Pons (tissue), 1 donor: ENCODE data around the gene ELF5.

Source experiments
- DNase-seq: peaks from one replicate; pipeline ENCODE4 v3.0.0-alpha.2; 2016; ENCODE audit warnings: low spot score

Gene ELF5

DNA sequence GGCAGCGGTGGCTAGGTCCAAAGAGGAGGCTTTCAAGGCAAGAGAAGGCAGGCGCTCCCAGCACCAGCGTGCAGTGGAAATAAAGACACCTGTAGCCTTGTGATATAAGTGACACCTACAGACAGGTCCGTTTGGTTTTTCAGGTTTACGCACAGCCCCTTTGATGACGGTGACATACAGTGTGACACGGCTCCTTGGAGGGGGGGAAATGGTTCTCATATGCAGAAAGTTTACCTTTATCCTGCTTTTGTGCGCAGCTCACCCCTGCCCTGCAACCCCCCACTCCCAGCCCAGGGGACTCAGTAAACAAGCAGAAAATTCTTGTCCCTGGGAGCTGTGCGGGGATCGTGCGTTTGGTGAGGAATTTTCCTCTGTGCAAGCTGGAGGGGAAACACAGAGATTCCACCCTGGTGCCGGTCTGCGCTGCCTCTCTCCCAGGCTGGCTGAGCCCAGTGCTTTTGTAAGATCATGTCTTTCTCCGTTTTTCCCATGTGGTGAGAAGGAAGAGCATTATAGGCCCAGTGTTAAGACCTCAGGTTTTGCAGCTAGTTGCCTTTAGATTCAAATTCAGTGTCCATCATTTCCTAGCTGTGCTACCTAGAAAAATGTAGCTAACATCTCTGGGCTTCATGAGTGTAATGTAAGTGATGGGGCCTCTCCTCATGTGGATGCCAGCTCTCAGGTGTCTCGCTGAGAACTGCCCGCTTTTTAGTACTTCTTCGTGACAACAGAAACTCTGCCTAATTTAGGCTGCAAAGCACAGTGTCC lies at the start of gene ELF5:
Gene ELF5 (minus strand): TSS at position 113 of the 768 bp plus-strand sequence. CDS start 8,045 bp downstream, outside the sequence.
- DNase-seq, result no peak

DNA sequence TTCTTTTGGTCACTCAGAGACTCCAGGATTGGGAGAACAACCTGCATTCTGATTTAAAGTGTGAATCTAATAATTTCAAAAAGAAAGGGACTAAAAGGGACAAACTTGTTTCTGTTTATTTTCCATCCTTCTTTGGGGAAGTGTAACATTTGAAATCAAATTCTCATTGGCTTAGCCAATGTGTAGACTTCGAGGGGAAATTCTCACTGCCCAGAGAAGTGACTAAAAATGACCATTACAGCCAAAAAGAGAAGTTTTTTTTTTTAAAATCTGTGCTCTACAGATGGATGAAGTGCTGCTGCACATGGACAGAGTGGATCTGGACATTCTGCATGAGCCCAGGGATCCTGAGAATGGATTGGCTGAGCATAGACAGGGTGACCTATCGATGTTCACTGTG lies 49.4 kb upstream of the ELF5 start:
- DNase-seq, result no peak

DNA sequence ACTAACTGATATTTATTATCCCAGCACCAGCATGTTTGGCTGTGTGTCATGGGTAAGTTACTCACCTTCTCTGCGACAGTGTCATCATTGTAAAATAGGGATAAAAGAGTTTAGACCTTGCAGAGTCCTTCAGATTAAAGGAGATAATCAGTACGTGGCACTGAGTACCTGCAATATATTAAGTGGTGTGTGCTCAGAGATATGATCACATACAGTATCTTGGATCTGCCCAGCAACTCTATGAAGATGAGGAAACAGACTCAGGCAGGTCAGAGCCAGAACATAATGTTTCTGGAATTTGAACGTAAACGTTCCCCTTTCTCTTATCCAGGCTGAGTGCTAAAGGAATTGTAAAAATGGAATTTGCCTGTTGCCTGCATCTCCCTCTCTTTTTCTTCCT lies 46.9 kb upstream of the ELF5 start:
- DNase-seq, result no peak

- DNase-seq, result no peak
These were observed 45.1 kb upstream of the ELF5 start for GRCh38 chr11:34558673-34559072.

- no peak for DNase-seq
These were observed 44.6 kb upstream of the ELF5 start for GRCh38 chr11:34558211-34558610.

DNA sequence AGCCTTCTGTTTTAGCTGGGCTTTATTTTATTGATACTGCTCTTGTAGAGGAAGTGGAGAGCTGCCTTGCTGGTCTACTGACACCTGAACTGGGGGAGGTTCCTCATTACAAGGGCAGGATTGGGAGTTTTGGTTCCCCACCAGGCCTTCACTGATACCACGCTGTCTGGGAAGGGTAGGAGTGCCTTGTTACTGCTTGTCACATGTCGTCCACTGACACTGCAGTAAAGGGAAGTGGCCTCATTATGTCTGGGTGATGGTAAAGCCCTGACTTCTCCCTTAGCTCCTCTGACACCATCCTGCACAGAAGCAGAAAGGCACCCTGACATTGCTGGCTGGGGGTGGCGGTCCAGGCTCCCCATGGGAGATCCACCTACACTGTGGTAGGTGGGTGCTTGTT lies 38.7 kb upstream of the ELF5 start:
- peak; percentile 81 for DNase-seq

- no peak for DNase-seq
These were observed 35.7 kb upstream of the ELF5 start for GRCh38 chr11:34549271-34549670.

DNA sequence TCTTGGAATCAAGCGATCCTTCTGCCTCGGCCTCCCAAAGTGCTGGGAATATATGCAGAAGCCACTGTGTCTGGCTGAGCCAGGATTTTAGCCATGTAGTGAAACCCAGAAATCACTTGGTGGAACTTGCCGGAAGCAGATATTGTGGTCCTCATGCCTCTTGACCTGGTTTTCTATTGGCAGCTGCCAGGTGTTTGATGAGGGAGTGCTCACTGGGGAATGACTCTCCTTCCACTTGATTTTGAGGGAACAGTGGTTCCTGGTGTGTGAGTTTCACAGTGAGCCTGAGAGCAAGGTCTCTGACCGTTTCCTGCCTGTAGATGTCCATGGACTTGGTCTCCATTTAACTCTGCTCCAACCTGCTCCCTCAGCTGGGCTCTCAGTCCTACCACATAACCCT lies 34.7 kb upstream of the ELF5 start:
- no peak for DNase-seq

- peak; percentile 98 for DNase-seq
These were observed 33.1 kb upstream of the ELF5 start for GRCh38 chr11:34546511-34547209.

DNA sequence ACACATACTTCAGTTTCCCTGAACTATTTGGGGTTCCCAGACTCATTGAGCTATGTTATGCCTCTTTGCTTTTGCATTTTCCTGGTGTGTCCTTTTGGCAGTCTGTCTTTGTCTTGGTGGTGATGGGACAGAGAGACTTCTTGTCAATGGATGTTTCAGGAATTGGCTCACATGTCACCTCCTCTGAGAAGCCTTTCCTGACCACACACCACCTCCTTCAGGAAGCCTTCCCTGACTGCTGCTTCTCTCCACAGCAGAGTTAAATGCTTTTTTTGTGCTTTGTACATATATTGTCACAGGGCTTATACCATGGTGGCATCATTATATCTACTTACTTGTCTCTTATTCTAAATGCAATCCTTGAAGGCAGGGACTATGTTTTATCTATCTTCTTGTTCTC lies 28.5 kb upstream of the ELF5 start:
- DNase-seq, result no peak

GRCh38 chr11:34540870-34541269 lies 27.3 kb upstream of the ELF5 start:
- DNase-seq, result no peak

DNA sequence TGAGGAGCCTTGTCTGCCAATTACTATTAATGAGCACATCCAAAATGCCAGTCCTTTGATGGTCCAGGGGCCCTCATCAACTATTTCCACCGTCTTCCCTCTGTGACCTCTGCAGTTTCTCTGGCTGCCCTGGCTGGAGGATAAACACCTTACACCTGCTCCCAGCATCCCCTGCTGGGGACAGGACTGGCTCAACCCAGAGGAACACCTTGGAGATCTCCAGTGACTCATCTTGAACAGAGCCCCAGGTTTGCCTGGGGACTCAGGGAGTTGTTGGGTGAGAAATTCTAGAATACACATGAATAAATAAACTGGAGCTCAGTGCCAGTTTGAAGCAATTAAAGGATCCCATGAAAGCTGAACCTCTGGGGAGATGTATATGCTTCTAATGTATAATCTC lies 24.0 kb upstream of the ELF5 start:
- DNase-seq, result no peak

GRCh38 chr11:34536056-34536455 lies 22.5 kb upstream of the ELF5 start:
- no peak for DNase-seq

- no peak for DNase-seq
These were observed 21.2 kb upstream of the ELF5 start for GRCh38 chr11:34534826-34535225.

DNA sequence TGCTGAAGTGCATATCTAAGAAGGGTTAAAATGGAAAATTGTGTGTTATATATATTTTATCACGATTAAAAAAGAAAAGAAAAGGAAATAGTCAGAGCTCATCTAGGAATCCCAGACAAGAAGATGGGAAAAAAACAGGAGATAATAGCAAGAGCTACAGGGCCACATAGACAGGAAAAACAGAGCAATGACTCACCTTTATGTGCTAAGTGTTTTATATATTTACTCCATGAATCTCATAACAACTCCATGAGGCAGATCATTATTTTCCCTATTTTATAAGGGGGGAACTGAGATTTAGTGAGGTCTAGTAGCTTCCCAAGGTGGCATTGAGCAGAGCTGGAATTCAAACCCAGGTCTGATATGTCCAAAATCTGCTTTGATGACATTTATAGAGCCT lies 18.1 kb upstream of the ELF5 start:
- DNase-seq, result no peak

DNA sequence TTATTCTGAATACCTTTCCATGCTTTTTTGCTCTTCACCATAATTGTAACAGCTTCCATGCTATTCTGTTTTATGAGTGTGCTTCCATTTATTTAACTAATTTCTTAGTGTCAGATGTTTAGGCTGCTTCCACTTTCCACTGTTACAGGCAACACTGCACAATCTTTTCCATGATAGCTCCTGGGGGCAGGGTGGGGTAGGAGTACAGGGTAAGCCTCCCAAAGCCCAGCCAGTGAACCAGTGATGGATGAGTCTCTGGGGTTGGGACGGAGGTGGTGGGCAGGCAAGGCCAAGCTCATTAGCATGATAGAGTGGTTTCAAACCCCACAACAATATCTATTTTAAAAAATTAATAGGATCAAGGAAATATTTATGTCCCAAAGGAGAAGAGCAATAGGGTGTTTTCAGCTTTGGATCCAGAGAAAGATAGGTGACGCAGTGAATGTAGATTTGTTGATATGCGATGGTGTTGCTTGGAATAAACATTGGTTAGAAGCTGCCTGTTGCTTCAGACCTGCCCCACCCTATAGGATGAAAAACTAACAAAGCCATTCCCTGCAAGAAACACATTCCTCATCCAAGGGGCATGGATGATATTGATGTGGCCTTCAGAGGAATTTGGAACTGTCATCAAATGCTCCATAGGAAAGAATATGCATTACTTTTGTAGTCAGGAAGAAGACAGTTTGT lies 17.1 kb upstream of the ELF5 start:
- no peak for DNase-seq

GRCh38 chr11:34529643-34530042 lies 16.0 kb upstream of the ELF5 start:
- no peak for DNase-seq

DNA sequence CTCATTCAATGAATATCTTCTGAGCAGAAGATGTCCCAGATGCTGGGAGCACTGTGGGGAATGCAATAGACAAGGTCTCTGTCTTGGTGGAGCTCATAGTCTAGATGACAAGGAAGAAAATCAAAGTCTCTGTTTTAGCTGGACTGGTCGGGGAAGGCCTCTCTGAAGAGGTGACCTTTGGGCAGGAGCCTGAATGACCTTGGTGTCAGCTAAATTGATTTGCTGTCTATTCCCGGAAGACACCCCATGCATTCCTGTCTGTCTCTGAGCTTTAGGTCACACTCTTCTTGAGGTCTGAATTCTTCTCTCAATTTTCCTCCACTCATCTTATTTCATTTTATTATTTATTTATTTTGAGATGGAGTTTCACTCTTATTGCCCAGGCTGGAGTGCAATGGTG lies 14.5 kb upstream of the ELF5 start:
- DNase-seq, result no peak

GRCh38 chr11:34525888-34526657 lies 12.5 kb upstream of the ELF5 start:
- DNase-seq, result no peak

DNA sequence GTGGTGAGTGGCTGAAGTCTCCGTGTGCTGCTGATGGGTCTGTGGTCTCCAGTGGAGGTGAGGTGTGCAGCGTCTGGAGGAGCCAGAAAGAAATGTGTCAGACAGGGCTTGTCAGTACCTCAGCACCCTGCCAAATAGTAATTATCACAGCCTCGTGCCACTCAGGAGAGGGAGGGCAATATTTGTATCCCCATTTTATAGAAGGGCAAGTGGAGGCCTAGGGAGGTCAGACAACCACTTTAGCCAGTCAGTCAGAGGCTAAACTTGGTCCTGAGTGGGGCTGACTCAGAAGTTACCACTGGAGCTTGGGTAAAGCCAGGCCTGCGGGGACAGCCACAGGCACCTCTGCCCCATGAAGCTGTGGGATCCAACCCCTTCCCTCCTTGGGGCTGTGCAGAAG lies 11.5 kb upstream of the ELF5 start:
- no peak for DNase-seq

DNA sequence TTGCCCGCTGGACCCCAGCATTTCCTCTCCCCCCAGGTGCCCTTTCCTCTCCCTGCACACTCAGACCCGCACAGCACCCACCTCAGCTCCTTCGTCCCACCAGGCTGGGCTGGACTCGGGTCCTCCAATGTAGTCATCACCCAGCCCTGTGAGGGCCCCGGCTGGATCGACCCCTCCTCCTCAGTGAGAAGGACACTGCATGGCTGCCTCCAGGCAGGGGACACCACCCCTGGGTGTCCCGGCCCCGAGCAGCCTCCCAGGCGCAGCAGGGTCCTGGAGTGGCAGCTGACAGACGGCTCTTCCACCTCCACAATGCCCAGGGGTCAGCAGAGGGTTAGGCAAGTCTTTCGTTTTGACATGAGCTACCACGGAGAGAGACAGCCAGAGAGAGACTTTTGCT lies 11.1 kb upstream of the ELF5 start:
- DNase-seq, result no peak

DNA sequence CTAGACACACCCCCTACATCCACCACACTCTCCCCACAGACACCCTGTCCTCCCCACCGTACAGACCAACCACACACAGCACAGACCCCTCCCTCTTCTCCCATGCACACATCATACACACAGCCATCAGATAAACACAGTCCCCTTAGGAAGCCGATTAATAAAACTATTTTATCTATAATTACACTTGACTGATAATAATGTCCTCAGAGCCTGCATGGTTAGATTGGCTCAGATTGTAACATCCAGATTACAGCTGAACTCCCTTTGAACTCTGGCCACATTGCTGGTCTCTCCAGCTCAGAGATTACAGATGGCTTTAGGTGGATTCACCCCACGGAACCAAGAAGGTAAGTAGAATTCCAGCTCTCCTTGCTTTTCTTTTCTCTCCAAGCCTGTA lies 9.5 kb upstream of the ELF5 start:
- no peak for DNase-seq
